Caco-2 (cell line): ENCODE results near the gene NUTF2. TPM values are rescaled to one million over a fixed set of nuclear protein-coding genes. Genes with fewer than 3 reads are reported as not detected.

Source experiments
- BruUV-seq: library from RNA; stranded (reverse); fragments of 400-500 nt; replicated peaks from 2 replicates; lab custom pipeline; 2021; lab: Mats Ljungman, UMichigan
- CTCF ChIA-PET: fragments of 300-600 bp; sonication (Branson Sonifier 250); formaldehyde crosslinking; loops from one replicate; lab custom pipeline; 2022; ENCODE audit warnings: antibody characterized with exemption; lab: Charles Lee
- POLR2A ChIA-PET: fragments of 300-600 bp; sonication (Branson Sonifier 250); formaldehyde crosslinking; loops from one replicate; lab custom pipeline; 2022; ENCODE audit warnings: antibody characterized with exemption; lab: Charles Lee
- DNase-seq, 2 experiments: peaks; one replicate each; pipeline versions ENCODE4 v3.0.0 to v3.0.0-alpha.2; 2020 to 2022
- H3K27me3 ChIP-seq: replicated peaks from 2 replicates; pipeline ENCODE4 v1.6.0; 2011; ENCODE audit warnings: low read length; ENCODE audit not compliant: control insufficient read depth, insufficient read depth
- H3K36me3 ChIP-seq: 2 replicates; pipeline ENCODE4 v1.5.1; 2011; ENCODE audit warnings: low read length; ENCODE audit not compliant: control insufficient read depth, insufficient read depth
- H3K4me1 ChIP-seq: fragments of 250-450 bp; sonication (Bioruptor Pico); 2 replicates; pipeline ENCODE4 v1.5.1; 2020; ENCODE audit warnings: mild to moderate bottlenecking
- H3K4me3 ChIP-seq: 2 replicates; pipeline ENCODE4 v1.5.1; 2011; ENCODE audit warnings: low read depth, mild to moderate bottlenecking, control low read depth, low read length
- H3K9me3 ChIP-seq: fragments of 250-450 bp; sonication (Bioruptor Pico); 2 replicates; pipeline ENCODE4 v1.5.1; 2020; ENCODE audit warnings: mild to moderate bottlenecking, moderate library complexity
- H3K27ac Mint-ChIP-seq: one replicate; pipeline ENCODE4 v1.8.0; 2022; ENCODE audit warnings: mixed read lengths; ENCODE audit not compliant: unreplicated experiment
- H3K27me3 Mint-ChIP-seq: one replicate; pipeline ENCODE4 v1.8.0; 2022; ENCODE audit warnings: mixed read lengths; ENCODE audit not compliant: insufficient read depth, unreplicated experiment
- H3K36me3 Mint-ChIP-seq: one replicate; pipeline ENCODE4 v1.8.0; 2022; ENCODE audit warnings: mild to moderate bottlenecking, mixed read lengths; ENCODE audit not compliant: insufficient read depth, unreplicated experiment
- H3K4me1 Mint-ChIP-seq: one replicate; pipeline ENCODE4 v1.8.0; 2022; ENCODE audit warnings: low read depth, mixed read lengths; ENCODE audit not compliant: unreplicated experiment
- H3K4me3 Mint-ChIP-seq: one replicate; pipeline ENCODE4 v1.8.0; 2022; ENCODE audit warnings: mild to moderate bottlenecking, moderate library complexity, mixed read lengths; ENCODE audit not compliant: unreplicated experiment
- H3K9me3 Mint-ChIP-seq: one replicate; pipeline ENCODE4 v1.8.0; 2022; ENCODE audit warnings: mixed read lengths; ENCODE audit not compliant: unreplicated experiment
- CTCF ChIP-seq, 2 experiments: fragments of 200-600 bp in 1 of 2; IDR thresholded peaks; 1 replicate in 1 of 2; 2 replicates in 1 of 2; pipeline versions ENCODE4 v1.5.1 to v1.8.0; 2011 to 2022; ENCODE audit warnings: antibody characterized with exemption in 1 of 2, control low read depth in 1 of 2, inconsistent platforms in 1 of 2, low read depth in 1 of 2, low read length in 1 of 2, mild to moderate bottlenecking in 1 of 2, moderate library complexity in 1 of 2; ENCODE audit not compliant: insufficient read depth in 1 of 2, severe bottlenecking in 1 of 2, unreplicated experiment in 1 of 2
- intact Hi-C: fragments of 100-400 bp; cut with micrococcal nuclease; formaldehyde crosslinking; loops from one replicate; pipeline ENCODE4 v1.10.0; 2022; ENCODE audit not compliant: unreplicated experiment
- total RNA-seq: library from RNA; stranded (reverse); gene quantifications from 2 replicates; pipeline ENCODE4 v1.2.3, GENCODE V29; 2022

NUTF2 gene
- total RNA-seq, 1 experiment from 2014 or later = 239 TPM

DNA sequence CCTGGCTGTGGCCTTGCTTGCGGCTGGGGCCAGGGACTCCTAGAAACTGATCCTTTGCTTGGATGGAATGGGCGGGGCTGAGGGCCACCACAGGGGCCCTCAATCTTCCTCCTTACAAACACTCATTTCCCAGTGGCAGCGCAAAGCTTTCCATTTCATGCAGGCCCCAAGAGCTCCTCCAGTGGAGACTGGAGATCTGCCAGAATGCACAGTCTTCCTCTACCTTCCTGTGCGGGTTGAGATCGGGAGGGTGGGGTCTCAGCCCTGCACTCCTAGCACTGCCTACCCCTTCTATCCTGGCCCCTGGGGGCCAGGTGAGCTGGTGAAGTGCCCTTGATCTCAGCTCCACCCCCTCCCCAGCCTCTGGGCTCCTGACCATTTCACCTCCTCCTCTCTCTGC lies 39.7 kb downstream of the NUTF2 start:
- intact Hi-C loops = no loop called here
- no peak overlapping the region for H3K4me3 Mint-ChIP-seq

GRCh38 chr16:67888331-67888730 lies 41.6 kb downstream of the NUTF2 start:
- peaks cover 36% of the 10 kb centered on the region for H3K36me3 Mint-ChIP-seq
- H3K9me3 Mint-ChIP-seq = no peaks in the 10 kb centered on the region
- no peak overlapping the region for H3K27ac Mint-ChIP-seq
- peaks cover 37% of the 10 kb centered on the region for H3K4me1 ChIP-seq
- no TSS peak for BruUV-seq
- no peaks in the 10 kb centered on the region for H3K9me3 ChIP-seq
- POLR2A ChIA-PET = no interaction called here
- no peak overlapping the region for H3K4me3 ChIP-seq
- H3K27me3 ChIP-seq = no peaks in the 10 kb centered on the region
- TF ChIP-seq CTCF (IDR thresholded peaks at IDR 0.05; ENCODE audit: insufficient read depth in 1 of 2, low read depth in 1 of 2, low read length in 1 of 2, severe bottlenecking in 1 of 2, unreplicated experiment in 1 of 2) = no peak
- peaks cover 20% of the 10 kb centered on the region for H3K4me1 Mint-ChIP-seq
- intact Hi-C loops = no loop called here
- H3K36me3 ChIP-seq = peaks cover 2% of the 10 kb centered on the region; the same call in 1 of the 2 replicates
- no peak overlapping the region for H3K4me3 Mint-ChIP-seq
- CTCF ChIA-PET = no interaction called here
- DNase-seq = no peak
- no peaks in the 10 kb centered on the region for H3K27me3 Mint-ChIP-seq

More for the DNA sequence above, 39.7 kb downstream of the NUTF2 start:
- no peaks in the 10 kb centered on the region for H3K9me3 ChIP-seq
- peaks cover 5% of the 10 kb centered on the region; the same call in 1 of the 2 replicates for H3K36me3 ChIP-seq
- H3K9me3 Mint-ChIP-seq = no peaks in the 10 kb centered on the region
- CTCF ChIA-PET = interaction anchor here (0.9 to 5.0 kb wide), 3 partner anchors 13 to 70 kb away, joined by 4 to 47 read pairs (median 5); partner anchors contain the start of genes EDC4 and PSMB10
- POLR2A ChIA-PET = no interaction called here
- H3K27me3 Mint-ChIP-seq = no peaks in the 10 kb centered on the region
- no TSS peak for BruUV-seq
- peaks cover 49% of the 10 kb centered on the region for H3K4me1 ChIP-seq
- no peak for DNase-seq
- no peak for TF ChIP-seq CTCF (IDR thresholded peaks at IDR 0.05; ENCODE audit: insufficient read depth in 1 of 2, low read depth in 1 of 2, low read length in 1 of 2, severe bottlenecking in 1 of 2, unreplicated experiment in 1 of 2)
- H3K27ac Mint-ChIP-seq = peak overlapping the region; percentile 7
- no peaks in the 10 kb centered on the region for H3K27me3 ChIP-seq
- no peak overlapping the region for H3K4me3 ChIP-seq
- peaks cover 51% of the 10 kb centered on the region for H3K36me3 Mint-ChIP-seq
- peaks cover 30% of the 10 kb centered on the region for H3K4me1 Mint-ChIP-seq

- no peaks in the 10 kb centered on the region for H3K9me3 ChIP-seq
- H3K4me3 ChIP-seq = peak overlapping the region; percentile 40
- TF ChIP-seq CTCF (IDR thresholded peaks at IDR 0.05; ENCODE audit: insufficient read depth in 1 of 2, low read depth in 1 of 2, low read length in 1 of 2, severe bottlenecking in 1 of 2, unreplicated experiment in 1 of 2) = no peak
- CTCF ChIA-PET = interaction anchor here (1.1 kb wide), 1 partner anchor 9 kb away, joined by 6 read pairs; no protein-coding TSS in a partner anchor
- H3K27me3 ChIP-seq = no peaks in the 10 kb centered on the region
- H3K9me3 Mint-ChIP-seq = no peaks in the 10 kb centered on the region
- peaks cover 17% of the 10 kb centered on the region; the same call in 1 of the 2 replicates for H3K4me1 ChIP-seq
- H3K36me3 ChIP-seq = no peaks in the 10 kb centered on the region
- H3K36me3 Mint-ChIP-seq = peaks cover 17% of the 10 kb centered on the region
- H3K27me3 Mint-ChIP-seq = no peaks in the 10 kb centered on the region
- peak overlapping the region; percentile 89 for H3K4me3 Mint-ChIP-seq
- no peak for DNase-seq
- POLR2A ChIA-PET = interaction anchor here (1.0 kb wide), 1 partner anchor 86 kb away, joined by 4 read pairs; the partner anchor contains the start of genes RANBP10 and TSNAXIP1
- H3K4me1 Mint-ChIP-seq = peaks cover 14% of the 10 kb centered on the region
- BruUV-seq = TSS peak; percentile 85
- peak overlapping the region; percentile 97 for H3K27ac Mint-ChIP-seq
- intact Hi-C loops = loop anchor here (2.0 kb wide), 1 partner anchor 42 kb away; no protein-coding TSS in a partner anchor
Measured at GRCh38 chr16:67892375-67892774, 45.6 kb downstream of the NUTF2 start.
